ENCODE data around the gene PNRC2.
"Not testable (repeated sequence)": the region's sequence is repeated elsewhere in the genome, so short reads cannot be mapped to it uniquely, and the experiment has no call there.

The PNRC2 gene

DNA sequence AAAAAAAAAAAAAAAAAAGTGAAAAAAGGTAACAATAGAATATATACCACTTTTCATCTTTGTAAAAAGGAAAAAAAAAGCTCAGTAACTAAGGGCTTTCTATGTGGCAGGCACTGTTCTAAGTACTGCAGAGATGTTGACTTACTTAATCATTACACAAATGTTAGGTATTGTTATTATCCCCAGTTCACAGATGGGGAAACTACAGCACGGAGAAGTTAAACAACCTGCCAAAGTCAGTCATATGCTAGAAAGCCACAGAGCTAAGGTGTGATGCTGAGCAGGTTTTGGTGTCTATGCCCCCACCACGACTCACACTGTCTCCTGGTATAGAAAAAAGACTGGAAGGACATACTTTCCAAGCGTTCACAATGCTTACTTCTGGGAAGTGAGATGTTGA, 6.6 kb upstream of the PNRC2 start:
- DNase-seq, result no peak

DNA sequence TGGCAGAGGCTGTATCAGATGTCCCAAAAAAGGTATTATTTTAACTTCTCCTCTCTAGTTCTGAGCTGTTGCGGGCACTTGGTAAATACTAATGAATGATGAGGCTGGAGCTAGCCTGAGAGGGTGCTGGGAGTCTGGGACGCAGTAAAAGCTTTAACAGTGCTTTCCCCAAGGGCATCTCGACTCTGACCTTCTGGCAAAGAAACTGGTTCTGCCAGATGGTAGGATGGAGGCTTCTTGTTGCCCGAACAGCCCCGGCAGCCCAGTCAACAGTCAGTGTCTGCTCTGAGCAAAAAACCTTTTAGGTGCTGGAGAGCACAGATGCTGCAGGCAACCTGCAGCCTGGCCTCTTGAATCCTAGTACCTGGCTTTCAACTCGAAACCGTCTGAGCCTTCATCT, 2.5 kb upstream of the PNRC2 start:
- no peak for DNase-seq

DNA sequence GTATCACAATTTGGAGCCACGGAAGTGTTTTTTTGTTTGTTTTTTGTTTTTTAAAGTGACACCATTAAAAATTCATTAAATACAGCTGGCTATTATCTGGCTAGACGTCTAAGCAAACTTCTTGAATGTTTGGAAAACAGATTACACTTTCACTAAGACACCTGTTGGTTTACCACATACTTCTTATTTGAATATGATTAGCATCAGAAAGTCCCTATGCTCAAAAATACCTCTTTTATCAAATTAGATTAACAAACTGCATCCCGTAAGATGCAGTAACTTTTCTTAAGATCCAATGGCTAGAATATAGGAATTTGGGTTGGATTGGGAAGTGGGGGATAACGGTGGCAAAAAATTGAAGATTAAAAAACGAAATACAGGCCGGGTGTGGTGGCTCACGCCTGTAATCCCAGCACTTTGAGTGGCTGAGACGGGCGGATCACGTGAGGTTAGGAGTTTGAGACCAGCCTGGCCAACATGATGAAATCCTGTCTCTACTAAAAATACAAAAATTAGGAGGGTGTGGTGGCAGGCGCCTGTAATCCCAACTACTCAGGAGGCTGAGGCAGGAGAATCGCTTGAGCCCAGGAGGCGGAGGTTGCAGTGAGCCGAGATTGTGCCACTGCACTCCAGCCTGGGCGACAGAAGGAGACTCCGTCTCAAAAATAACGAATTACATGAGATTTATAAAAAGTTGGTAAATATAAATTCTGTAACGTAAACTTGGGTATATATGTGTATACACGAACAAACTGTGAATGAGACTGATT, 1.4 kb upstream of the PNRC2 start:
- not testable (repeated sequence) for DNase-seq

DNA sequence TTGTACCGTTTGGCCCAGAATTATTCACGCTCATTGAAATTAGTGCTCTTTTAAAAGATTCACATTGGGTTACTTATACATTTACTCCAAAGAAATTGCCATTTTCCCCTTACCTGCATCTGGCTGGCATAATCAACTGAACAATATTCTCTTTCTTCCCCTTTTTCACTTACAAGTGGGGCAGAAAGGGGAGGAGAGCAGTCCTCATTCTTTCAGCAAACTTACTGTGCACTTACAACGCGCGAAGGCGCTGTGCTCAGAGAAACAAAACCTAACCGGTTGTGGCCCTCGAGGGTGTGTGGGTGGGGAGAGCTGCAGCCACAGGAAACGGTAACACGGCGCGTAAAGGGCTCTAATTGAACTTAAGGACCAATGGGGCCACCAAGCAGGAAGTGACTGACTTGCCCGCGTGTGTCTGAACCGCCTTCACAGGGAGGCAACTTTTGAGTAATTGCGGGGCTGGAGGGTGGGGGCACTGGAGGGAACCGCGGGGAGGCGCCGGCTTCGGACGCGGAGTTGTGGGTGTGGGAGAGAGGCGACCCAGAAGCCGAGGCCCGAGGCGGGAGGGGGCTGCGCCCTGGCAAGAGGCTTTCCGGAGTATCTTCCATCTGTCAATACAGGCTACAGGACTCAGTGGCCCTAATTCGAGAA, 693 bp upstream of the PNRC2 start:
- DNase-seq, result peak; percentile 90 to 93

DNA sequence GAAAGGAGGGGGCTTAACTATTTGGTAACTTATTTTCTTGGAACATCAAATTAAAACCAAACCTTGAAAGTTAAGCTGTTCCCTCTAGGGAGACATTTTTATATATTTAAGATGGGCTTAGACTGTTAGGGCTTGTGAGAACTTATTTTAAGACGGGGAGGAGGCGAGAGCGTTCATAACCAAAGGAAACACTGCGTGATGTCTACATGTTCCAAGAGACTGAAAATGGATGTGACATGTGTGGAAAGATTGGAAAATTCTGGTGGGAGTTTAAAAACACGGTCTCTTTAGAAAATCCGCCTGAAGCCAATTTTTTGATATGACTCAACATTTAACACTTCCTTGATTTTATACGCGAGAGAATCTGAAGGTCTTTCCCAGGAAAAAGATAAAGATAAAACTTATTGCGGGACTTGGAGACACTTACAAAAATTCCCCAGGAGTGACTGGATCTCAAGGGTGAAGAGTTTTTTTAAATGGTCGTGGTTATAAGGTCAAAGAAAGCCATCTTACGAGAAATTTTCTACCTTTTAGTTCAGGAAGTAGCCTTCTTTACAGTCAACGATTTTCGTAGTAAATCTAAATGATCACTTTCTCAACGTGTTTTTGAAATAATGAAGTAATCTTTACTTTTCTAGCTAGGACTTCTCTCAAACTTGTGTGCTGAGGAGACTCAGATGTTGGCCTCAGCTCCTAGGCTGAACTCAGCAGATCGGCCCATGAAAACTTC, 828 bp downstream of the PNRC2 start:
- no peak for DNase-seq

DNA sequence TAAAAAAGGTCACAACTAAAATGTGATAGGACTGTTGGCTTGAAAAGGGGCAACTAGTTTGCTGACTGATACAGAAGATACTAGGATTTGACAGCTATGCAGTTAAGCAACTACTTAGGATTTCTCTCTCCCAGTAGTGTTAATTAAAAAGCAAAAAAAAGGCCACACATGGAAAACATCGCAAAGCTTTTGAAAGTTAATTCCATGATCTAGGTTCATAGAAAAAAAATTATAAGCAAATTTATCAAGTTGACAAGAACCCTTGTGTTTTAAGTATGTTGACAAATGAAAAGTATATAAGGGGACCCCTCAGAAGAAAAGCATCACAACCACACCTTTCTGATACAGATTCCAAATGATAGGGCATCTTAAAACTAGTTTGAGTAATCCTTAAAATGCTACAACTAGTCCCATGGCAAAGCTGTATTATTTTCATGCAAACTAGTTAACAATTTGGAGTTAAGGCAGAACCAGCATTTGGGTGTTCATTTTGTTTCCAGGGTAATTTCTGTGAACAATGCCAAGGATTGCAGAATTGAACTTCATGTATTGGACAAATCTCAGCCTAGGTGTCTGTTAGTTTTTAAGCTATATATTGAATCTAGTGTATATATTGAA, 4.1 kb downstream of the PNRC2 start:
- no peak for DNase-seq

DNA sequence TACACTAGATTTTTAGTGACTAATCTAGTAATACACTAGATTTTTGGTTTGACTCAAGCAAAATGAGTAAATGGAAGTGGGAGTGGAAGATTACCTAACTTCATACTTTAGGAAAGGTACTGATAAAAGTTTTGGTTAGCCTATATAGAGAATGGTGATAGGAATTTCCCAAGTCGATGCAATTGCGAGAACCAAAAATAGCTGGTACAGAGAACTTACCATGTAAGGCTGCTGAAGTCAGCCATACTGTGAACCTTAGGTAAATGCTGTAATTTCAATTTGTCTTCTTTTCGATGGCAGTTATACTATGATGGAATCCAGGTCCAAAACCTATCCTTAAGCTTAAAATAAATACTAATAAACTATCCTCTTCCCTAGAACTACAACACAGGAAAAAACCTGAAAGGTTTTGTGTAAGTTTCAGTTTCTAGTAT, 4.6 kb downstream of the PNRC2 start:
- DNase-seq, result no peak

DNA sequence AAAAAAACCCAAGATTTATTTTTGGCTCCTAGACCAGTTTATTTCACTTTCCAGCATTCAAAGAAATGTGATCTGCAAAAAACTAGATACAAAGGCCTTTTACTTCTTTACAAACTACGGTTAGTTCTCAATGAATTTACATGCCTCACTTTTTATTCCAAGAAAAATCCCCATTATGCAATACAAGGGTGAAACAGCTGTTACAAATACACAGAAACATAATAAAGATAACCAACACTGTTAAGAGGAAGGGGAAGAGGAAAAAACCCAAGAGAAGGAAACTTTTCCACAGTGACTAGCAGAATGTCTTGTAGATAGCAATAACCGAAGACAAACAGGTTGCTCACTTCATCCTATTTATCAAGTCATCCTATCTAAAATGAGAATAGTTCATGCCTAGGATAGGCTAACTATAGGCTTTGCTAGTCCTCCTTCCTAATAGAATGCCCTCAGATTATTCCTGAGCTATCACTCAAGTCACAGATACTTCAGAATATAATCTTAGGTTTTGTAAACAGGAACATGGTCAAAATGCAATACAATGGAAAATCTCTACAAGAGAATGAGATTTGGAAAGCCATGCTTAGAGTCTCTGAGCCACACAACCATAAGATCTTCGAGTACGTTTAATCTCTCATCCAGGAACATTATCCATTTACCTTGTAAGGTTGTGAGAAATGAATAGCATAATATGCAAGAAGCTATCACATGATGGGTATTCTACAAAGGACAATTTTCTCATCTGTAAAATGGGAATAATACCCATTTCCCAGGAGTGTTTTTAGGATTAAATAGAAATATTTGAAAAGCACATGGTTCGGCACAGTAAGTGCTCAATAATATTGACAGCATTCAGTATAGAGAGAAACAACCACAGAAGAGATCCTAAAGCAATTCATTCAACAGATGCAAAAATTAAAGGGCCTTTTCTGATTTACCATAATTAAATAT, 5.4 kb downstream of the PNRC2 start:
- no peak for DNase-seq

DNA sequence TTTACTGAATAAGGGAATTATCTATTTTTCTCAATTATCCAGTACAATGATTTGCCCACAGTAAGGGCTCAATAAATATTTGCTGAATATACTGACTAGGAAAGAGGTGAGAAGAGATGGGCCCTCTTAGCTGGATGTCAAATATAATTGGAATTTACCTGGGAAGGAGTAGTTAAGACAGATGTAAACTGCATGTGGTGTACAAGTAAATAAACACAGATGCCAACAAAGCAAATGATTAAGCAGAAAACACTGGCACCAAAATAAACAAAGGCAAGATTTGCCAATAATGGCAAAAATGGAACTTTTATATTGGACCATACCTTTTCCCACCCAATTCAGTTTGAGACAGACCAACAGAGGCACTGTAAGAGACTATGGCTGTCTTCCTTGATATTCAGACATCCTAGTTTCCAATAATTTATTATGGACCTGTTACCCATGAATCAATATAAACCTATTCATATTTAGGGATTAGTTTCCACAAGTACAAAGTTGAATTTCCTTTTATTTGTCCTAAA, 7.4 kb downstream of the PNRC2 start:
- no peak for DNase-seq

DNA sequence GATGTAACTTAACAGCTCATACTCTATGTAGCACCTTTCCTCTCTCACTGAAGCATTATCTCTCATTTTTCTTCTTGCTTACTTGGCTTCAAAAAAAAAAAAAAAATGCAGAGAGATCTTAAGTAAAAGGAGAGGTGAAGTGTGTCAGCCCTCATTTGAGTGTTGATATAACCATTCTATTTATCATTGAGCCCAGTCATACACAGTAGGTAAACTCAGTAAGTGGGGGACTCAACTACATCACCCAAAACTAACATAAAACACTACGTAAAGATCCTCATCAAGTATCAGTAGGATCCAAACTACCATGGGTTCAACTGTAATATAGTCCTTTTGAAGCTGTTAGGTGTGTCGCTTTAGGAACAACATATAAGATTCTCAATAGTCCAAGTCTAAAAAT, 8.2 kb downstream of the PNRC2 start:
- no peak for DNase-seq

DNA sequence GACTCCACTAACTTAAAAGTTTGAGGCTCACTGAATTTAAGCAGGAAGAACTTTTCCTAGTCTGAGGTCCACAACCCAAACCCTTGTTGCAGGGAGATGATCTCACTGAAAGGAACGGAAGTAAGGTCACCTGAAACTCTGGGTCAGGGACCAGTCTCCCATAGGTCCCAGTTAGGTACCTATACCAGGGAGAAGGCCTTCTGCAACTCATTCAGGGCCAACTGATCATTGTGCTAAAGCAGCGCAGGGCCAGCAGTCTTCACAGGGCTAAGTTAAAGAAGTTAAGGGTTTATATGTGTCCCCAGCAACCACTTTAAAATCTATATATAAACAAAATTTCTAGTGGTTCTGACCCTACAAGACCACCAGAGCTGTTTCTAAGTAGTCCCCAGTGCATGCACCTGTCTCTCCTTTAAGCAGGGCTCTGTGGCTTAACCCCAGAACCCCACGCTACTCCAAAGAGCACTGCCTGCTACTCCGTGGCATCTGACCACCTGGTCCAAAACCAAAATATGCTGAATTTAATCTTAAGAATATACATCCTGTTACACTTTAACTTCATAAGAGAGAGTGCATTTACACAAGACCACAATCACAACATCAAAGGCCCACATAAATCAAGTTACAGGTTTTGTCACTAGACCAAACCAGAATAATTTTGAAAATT, 17.7 kb downstream of the PNRC2 start:
- no peak for DNase-seq

DNA sequence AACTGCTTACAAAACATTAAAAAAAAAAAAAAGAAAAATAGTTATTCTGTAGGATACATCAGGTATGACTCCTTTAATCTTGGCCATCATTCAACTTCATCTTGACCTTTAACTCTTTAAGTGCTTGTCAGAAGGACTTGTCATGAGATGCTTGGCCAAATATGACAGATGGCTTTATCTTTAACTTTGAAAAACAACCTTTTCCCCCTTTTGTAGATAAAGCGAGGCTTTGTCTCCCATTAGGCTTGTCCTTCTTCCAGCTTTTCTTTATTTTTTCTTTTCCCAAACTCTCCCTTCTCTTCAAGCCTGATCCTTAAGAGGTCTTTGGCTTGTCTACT, 18.2 kb downstream of the PNRC2 start:
- no peak for DNase-seq

DNA sequence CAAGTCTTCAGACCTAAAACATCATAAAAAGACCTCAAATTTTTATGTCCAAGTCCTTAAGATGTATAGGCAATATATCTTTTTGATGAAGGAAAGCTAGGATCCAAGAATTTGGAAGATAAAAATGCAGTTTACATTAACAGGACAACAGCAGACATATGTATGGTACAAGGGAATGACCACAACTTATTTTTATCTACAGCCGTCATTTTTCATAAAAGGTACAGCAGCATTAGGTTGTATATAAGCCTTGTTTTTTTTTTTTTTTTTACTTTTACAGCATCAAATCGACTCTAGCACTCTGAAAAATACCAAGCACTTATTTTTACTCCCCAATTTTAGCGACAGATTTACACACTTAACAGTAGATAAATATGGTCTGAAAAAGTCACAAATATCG, 19.2 kb downstream of the PNRC2 start:
- no peak for DNase-seq

DNA sequence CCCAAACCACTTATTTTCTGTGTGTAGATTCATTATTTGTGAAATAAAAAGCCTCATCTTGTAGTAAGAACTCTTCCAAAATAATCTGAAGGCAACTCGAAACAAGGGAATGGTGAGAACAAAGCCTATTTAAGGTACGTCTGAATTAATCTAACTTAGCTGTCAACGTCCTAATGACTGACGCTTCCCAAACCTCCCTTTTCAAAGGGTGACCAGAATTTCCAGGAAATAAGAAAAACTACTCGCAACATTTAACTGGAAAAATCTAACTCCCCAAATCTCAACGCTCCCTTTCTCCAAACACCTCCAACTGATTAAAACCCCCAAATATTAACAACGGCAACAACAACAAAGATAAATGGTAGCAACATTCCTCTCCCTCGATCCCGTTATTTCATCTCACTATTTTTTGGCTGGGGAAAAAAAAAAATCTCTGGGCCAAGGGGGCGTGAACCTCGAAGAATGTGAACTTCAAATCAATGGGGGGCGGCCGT, 19.8 kb downstream of the PNRC2 start:
- DNase-seq, result no peak

DNA sequence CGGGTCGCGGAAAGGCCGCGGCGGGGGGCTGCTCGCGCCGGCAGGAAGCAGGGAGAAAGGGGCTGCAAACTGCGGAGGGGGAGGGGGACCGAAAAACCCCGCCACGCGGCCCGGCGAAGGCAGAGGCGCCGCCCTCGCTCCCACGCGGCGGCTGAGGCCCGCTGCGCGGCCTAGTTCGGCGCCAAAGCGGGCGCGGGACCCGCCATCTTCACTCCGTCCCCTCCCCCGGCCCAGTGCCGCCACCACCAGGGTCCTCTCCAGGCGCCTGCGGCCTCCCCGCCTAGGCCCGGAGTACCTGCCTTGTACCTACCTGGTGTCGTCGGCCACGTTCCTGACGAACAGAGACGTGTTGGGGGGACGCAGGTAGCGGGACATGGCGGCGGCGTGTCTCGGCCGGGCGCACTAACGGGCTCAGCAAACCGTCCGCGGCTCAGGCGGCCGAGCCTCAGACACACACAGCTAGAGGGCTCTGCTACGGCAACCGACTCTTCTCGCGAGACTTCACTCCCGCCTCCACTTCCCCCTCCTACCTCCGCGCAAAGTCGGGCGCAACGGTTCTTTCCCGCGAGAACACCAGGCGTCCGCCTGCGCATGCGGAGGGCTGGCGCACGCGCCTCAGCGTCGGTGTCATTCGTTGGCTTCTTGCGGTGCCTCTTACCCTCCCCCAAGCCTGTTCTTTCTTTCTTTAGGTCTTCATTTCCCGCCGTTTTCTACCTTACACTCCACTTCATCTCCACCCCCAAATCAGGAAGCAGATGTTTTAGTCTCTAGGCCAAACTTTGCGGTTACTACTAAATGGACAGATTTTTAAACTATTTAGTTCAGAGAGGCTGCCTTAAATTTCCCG, 20.5 kb downstream of the PNRC2 start, which contains the start of gene SRSF10:
TSS of gene SRSF10 (minus strand) at position 447 of the 847 bp plus-strand sequence. CDS start at position 375, 72 bp downstream.
- DNase-seq, result peak; percentile 98

DNA sequence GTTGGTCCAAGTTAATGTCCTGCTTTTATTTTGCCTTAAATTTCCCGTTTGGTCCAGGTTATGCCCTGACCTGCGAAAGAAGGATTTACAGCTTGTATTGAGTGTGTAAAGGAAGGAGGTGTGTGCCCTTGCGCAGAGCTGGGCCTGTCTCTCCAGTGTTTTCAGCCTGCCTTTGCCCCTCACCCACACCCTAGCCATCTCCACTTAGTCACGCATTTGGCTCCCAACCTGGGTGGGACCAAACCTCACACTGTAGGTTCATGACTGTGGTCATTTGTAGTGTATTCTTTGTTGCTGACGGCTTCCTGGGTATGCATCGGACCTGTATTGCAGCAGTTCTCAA, 21.1 kb downstream of the PNRC2 start:
- DNase-seq, result no peak

DNA sequence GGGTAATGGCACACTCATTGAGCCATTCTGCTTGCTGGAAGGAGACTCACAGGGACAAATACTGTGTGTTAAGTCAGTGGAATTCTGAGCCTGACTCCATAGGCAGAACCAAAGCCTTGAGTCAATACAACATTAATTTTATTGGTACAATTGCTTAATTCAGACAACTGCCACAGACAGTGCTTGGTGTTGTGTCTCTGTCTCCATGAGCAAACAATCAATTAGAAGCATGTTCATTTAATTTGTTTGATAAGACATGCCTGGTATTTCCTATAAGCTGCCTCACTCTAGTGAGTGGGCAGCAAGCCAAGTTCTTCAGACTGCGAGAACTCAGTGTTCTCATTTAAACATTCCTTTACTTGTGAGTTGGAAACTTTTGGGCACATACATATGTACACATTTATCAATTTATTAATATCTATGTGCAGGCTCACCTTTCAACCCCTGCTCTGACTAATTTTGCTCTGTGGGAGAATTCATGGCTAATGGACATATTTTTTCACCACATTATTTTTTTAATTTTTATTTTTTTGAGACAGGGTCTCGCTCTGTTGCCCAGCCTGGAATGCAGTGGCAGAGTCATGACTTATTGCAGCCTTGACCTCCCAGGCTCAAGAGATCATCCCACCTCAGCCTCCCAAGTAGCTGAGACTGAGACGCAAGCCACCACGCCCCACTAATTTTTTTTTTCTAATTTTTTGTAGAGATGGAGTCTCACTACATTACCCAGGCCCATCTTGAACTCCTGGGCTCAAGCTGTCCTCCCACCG, 25.0 kb downstream of the PNRC2 start:
- no peak for DNase-seq

DNA sequence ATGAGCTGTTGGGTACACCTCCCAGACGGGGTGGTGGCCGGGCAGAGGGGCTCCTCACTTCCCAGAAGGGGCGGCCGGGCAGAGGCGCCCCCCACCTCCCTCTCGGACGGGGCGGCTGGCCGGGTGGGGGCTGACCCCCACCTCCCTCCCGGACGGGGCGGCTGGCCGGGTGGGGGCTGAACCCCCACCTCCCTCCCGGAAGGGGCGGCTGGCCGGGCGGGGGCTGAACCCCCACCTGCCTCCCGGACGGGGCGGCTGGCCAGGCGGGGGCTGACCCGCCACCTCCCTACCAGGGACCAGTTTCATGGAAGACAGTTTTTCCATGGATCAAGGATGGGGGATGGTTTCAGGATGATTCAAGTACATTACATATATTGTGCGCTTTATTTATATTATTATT, 27.4 kb downstream of the PNRC2 start:
- DNase-seq, result not testable (repeated sequence)

DNA sequence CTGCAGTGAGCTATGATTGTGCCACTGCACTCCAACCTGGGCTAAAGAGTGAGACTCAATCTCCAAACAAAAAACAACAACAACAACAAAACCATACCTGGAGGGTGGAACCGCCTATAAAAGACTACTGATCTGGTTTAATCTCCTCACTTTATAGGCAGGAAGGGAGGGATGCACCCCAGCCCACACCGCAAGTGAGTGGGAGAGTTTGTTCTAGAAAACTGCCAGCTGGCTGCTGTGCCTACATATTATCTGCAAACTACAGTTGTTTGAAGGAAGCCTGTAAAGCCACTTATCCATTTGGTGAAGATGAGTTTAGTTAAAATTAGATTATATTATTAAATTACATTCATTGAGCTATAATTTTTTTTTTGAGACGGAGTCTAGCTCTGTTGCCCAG, 29.6 kb downstream of the PNRC2 start:
- no peak for DNase-seq

DNA sequence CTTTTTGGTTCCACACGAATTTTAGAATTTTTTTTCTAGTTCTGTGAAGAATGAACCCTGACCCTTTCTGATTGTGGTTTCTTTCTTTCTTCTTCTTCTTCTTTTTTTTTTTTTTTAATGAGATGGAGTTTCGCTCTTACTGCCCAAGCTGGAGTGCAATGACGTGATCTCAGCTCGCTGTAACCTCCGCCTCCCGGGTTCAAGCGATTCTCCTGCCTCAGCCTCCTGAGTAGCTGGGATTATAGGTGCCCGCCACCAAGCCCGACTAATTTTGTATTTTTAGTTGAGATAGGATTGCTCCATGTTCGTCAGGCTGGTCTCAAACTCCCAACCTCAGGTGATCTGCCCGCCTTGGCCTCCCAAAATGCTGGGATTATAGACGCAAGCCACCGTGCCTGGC, 32.4 kb downstream of the PNRC2 start:
- DNase-seq, result not testable (repeated sequence)
